Jurkat, Clone E6-1 (cell line): ENCODE results near the gene TRMT112.

Experiments
- DNase-seq: peaks from one replicate; pipeline ENCODE4 v3.0.0-alpha.2; 2011; ENCODE audit warnings: low read depth, low spot score
- H3K4me3 ChIP-seq: 2 replicates; pipeline ENCODE4 v1.5.1; 2011; ENCODE audit warnings: mild to moderate bottlenecking, low read length, control low read depth, moderate library complexity

TRMT112 gene

DNA sequence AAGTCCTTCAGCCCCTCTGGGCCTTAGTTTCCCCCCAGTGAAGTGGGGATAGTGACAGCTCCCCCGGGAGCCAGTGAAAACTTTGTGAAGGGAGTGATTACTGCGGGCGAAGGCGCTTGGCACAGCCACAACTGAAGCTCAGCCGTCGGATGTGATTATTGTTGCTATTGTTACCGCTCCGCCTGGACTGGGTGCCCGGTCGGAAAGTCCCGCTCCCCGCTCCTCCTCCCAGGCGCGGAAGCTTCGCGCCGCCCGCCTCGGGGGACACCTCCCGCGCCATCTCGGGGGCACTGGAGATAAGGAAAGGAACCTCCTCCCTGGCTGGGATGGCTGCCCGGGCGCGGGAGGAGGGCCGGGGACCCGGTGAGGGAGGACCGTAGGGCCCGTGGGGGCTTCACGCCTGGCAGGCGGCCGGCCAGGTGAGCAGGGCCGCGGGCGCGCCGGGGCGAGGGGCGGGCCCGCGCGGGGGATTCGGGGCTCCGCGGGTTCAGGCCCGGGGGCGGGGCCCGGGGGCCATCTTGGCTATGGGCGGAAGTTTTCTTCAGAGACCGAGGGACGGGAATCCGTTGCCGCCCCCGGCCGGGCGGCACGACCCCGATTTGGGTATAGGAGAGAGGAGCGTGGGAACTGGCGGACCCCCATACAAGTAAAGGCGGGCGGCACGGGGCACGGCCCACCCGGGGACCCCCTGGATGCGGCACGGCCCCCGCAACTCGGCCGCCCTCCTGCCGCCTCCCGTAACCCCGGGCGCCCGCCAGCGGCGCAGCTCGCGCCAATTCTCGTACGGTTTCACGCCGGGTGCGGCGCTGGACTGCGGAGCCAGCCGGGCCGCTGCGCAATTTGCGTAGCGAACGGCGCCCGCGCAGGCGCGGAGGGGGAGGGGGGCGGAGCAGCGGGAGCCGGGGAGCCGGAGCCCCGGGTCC, 32.1 kb downstream of the TRMT112 start, which contains the start of gene GPR137:
Gene GPR137, plus strand, starts transcription at position 887 of the 923 bp plus-strand sequence. CDS start 677 bp downstream, outside the sequence.
- peak; percentile 71 for DNase-seq
- H3K4me3 ChIP-seq, result peak within 1 kb of the TSS; percentile 80

DNA sequence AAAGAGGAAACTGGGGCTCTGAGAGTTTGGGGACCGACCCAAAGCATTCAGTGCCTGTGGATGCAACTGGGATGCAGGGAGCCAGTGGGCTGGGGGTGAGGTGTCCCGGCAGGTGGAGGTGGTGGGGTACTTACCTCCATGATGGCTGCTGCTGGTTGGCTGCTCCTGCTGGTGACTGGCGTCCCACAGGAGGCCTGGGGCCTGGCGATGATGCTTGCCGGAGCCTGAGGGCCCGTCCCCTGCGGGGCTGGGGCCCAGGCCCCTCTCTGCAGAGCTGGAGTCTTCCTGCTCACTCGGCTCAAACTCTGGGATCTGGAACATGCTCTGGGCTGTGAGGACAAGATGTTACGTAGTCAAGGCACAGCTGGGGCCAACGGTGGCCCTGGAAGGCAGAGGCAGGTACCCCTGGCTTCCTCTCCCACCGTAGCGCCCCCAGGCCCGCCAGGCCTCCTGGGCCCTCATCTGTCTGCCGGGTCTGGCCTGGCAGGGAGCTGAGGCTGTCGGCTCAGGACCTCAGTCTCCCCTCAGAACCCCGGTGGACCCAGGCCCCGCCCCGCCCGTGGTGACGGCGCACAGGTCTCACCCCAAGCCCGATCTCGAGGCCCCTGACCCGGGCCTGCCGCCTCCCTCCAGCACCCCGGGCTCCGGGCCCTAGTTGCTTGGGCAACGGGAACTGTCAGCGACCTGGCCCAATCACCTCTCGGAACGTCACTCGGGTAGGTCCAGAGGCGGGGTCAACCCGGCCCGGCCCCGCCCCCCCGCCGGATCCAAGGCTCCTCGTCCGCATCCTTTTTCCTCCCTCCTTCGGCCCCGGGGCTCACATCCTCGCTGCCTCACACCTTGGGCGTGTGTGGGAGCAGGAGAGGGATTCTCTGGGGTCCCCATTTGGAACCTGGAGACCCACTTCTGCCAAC, 33.1 kb downstream of the TRMT112 start, which contains the start of gene BAD:
Gene BAD, minus strand, starts transcription at position 618 of the 914 bp plus-strand sequence. Its CDS starts 297 bp downstream, at position 321.
- H3K4me3 ChIP-seq, result peak within 1 kb of the TSS; percentile 80
- DNase-seq, result peak; percentile 88

DNA sequence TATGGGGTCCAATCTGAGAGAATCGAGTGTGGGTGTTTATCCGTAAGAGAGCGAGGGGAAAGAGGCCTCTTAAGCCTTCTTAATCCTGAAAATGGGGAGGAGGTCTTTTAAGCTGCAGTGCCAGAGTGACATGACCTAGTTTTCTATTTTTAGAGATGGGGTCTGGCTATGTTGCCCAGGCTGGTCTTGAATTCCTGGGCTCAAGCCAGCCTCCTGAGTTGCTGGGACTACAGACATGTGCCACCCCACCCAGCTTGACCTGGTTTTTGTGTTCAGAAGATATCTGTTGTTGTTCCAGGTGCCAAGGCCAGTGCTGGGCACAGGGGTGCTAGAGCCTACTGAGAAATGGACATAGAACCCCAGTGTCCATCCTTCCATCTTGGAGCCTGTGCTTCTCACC, 34.3 kb downstream of the TRMT112 start:
- no peak overlapping the region for H3K4me3 ChIP-seq

DNA sequence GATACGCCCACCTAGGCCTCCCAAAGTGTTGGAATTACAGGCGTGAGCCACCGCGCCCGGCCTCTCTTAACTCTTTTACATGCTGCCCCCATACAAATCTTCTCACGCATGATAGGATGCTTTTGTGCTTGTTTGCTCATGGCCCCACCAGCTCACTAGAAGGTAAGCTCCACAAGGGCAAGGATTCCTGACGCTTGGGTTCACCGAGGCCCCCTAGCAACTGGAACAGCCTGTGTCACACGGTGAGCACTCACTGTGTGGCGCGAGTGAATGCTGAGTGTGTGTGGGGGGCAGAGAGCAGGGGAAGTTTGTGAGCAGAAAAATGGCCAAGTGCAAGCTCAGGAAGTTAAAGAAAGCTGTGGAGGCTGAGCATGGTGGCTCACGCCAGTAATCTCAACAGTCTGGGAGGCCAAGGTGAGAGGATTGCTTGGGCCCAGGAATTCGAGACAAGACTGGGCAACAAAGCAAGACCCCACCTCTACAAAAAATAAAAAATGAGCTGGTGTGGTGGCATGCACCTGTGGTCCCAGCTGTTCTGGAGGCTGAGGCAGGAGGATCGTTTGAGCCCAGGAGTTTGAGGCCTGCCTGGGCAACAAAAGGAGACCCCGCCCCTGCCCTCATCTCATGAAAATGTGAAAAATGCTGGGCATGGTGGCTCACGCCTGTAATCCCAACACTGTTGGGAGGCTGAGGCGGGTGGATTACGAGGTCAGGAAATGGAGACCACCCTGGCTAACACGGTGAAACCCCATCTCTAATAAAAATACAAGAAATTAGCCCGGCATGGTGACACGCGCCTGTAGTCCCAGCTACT, 35.2 kb downstream of the TRMT112 start:
- no peak overlapping the region for H3K4me3 ChIP-seq
- DNase-seq, result no peak

More for the DNA sequence above, 34.3 kb downstream of the TRMT112 start:
- DNase-seq, result no peak

DNA sequence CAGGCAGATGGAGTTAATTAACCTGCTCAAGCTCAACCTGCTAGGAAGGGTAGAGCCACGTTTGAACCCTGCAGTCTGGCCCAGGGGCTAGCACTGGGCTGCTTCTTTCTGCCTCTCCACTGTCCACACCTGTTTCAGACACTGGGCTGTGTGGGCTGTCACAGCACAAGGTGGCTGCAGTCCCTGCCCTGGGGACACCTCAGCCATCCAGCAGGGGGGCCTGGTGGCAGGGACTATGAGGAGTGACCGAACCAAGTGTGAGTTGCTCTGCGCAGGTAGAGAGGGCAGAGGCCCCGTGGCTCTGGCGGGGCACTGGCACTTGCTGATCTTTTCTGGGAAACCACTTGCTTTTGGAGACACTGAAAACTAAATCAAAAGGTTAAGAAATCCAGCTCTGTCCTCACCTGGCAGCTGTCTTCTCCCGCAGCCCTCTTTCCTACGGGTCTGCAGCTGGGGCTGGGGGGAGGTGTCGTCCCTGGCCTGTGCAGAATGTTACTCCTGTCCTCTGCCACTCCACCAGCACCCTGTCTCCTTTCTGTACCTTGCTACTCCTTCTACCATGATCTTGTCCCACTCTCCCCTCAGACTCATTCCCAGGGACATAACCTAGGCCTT, 38.7 kb downstream of the TRMT112 start:
- H3K4me3 ChIP-seq, result no peak overlapping the region
- DNase-seq, result no peak

DNA sequence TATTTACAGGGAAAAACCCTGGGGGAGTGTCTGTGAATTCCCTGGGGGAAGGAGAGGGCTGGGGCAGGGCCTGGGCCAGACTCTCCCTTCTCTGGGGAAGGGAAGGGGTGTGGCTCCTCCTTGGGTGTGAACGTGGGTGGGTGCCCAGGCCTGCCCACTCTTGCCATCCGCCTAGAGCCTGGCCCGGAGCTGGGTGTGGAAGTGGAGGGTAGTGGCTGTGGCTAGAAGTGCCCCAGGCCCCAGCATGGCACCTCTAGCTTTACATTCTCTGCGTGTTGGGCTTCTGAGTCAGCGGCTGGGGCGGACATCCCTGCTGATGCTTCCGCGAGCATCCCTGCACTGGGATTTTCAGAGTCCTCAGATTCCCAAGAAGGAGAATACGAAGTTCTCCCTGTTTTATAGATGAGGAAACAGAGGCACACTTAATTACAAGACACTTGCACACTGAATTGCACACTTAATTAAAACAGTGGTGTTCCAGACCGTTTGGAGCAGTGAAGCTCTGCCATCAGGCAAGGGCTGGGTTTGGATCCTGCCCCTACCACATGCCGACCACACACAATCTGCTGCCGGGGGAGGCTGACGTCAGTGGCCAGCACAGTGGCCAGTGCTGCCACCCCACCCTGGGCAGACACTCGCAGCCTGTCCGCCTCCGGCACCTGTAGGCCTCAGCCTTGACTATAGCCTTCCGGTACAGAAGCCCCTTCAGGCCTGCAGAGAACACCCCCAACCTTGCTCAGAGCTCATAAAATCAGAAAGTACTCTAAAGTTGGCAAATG, 40.5 kb downstream of the TRMT112 start:
- H3K4me3 ChIP-seq, result no peak overlapping the region
- no peak for DNase-seq

DNA sequence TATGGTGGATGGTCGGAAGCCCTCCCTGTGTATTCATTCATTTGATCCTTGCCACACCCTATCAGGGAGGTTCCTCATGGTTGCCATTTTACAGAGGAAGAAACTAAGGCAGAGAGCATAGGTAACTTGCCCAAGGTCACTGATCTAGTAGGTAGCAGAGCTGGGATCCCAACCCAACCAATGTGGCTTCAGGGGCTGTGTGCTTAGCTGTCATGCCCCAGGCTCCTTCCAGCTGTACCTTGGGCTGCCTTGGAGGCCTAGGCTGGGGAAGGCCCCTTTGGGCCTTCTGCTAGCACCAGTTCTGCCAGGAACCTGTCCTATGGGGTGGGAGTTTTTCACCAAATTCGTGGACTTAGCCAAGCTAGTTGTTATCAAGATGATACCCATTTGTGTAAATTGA, 41.5 kb downstream of the TRMT112 start:
- no peak for DNase-seq
- H3K4me3 ChIP-seq, result no peak overlapping the region

DNA sequence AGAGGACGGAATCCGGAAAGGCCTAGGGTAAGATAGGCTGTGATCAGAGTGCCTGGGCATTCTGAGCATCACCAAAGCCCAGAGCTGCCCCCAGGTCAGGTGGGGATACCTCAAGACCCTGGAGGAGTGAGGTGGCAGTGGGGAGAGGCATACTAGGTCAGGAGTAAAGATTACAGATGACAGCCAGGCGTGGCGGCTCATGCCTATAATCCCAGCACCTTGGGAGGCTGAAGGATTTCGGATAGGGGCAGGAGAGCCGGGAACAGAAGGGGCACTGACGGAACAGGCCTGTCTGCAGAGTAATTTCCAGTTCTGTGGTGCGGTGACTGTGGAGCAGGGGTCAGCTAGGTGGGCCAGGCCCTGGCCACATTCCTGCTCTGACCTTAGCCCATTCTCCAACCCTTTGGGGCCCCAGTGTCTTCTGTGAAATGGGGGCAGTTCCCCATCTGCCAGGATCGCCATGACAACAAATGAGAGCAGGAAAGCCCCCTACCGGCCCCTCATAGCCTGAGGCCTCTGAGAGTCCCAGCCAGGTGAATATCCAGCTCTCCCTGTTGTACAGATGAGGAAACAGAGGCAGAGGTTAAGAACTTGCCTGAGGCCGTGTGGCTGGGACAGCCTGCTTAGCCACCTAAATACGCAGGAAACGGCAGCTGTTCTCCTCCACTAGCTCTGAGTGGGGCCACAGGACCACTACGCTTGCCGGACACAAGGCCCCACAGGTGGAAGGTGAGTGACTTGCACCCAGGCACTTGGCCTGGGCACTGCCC, 42.1 kb downstream of the TRMT112 start:
- no peak for DNase-seq
- no peak overlapping the region for H3K4me3 ChIP-seq

DNA sequence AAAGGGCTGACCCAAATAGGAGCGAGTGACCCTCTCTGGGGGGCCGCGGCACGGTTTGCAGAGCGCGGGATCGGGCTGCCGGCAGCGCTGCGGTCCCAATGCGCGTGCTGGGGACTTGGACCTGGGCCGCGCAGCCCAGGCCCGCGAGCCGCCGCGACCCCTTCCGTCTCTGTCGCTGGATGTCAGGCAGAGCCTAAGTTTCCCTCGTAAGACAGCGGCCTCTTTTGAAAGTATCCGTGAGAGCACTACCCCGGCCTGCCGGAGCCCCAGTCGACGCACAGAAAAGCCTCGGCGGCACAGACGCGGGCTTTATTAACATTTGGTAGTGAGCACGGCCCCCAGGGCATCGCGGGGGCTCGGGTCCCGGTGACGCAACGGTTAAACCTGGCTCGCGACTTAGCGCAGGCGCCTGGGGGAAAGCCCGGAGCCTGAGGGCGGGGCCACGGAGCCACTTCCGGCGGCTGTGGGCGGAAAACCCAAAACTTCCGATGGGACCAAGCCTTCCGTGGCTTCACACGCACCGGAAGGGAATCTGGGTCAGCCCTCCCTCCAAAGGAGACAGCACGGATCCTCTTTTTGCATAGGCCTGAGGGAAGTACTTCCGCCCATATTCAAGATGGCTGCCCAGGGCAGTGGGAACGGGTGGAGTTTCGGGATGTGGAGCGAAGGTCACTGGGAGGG, 47.7 kb downstream of the TRMT112 start:
- H3K4me3 ChIP-seq, result peak overlapping the region; percentile 89
- DNase-seq, result peak; percentile 100

DNA sequence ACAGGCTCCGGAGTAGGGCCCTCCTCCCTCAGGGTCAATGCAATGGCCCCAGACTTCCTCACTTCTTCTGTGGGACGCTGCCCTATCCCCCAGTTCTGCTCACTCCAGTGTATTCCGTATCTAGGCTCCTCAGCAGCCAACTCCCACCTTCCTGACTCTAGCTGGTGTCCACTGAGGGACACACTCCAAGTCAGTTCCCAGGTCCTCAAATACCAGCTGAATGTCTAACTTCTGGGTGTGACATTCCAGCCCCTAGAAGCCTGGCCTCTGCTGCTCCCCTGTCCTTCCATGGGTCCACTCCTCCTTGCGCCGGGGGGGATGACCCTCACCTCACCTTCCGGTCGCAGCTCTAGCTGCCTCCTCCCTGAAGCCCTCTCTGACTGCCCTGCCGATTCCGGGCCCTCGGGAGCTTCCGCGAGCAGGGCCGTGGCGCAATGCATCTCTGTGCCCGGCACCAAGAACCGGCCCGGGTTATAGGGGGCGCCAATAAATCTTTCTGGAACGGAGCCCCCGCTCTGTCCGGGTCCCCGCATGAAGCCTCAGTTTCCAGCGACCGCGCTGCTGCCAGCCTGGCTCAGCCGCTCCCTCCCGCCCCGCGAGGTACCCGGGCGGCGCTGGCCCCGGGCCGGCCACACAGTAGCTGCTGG, 48.3 kb downstream of the TRMT112 start:
- DNase-seq, result no peak
- H3K4me3 ChIP-seq, result peak overlapping the region; percentile 89

DNA sequence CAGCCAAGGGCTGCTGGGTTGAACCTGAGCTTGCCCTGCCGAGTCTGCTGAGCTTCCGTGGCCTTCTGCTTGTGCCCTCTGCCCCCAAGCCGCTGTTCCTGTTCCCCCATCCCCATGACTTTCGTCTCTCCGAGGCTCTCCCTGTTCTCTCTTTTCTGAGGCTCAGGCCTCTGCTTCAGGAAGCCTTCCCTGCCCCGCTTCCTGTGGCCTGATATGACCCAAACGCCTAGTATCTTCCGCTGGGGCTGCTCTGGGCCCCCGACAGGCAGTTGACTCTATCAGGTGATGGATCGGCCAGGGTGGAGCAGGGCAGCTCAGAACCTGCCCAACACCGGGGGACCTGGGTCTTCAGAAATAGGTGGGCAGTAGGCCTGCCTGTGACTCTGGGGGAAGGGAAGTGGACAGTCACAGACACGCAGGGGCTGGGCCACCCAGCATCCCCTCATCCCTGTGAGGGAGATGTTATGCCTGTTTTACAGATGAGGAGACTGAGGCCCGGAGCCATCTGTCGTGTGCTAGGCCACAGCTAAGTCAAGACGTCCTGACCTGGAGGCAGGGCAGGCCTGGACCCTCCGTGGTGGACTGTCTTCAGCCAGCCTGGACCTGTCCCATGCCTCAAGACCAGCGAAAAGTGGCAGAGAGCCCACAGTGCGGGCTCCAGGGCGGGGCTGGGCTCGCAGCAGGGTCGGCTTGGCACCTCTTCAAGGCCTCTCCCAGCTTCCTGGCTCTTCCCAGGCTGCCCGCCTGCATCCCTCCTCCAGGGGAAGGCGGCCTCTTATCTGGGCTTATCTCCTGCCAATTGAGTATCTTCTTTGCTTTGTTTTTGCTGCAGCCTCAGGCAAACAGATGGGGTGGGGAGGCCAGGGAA, 49.1 kb downstream of the TRMT112 start:
- H3K4me3 ChIP-seq, result peak overlapping the region; percentile 89
- no peak for DNase-seq

DNA sequence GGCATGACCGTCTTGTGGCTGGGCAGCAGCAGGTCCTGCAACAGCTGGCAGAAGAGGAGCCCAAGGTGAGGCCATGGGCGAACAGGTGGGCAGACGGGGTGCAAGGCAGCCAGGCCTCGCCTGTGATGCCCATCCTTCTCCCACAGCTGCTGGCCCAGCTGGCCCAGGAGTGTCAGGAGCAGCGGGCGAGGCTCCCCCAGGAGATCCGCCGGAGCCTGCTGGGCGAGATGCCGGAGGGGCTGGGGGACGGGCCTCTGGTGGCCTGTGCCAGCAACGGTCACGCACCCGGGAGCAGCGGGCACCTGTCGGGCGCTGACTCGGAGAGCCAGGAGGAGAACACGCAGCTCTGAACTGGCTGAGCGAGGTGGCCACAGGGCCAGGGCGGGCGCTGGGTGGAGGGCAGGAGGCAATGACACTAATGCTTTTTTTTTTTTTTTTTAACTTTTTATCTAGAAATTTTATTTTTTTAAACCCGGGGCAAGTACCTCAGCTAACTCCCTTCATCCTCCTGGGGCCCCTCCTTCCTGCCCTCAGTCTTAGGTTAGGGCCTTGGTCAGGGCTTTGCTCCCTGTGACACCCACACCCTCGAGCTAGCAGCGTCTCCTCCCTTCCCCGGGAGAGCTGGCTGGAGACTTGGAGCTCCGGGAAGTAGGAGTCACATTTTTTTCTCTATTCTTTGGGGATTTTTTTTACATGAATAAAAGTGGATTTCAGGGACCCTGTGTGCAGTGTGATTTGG, 50.0 kb downstream of the TRMT112 start:
- no peak for DNase-seq
- H3K4me3 ChIP-seq, result no peak overlapping the region
